ENCODE data around the gene PATZ1.
A peak's percentile ranks its signal among the peaks of the same experiment; 100 is the strongest.

The PATZ1 gene

GRCh38 chr22:31347251-31348008 is 1.3 kb upstream of the PATZ1 start:
- Mint-ChIP-seq H3K4me3 (peak overlapping the region; percentile 83), H3K9me3 (no peaks in the 10 kb centered on the region), H3K27ac (peak overlapping the region; percentile 86), H3K4me1 (peaks cover 30% of the 10 kb centered on the region), H3K27me3 (no peaks in the 10 kb centered on the region), H3K36me3 (ENCODE audit: low read depth) (peaks cover 25% of the 10 kb centered on the region)
- ATAC-seq: peak; percentile 31
- peak; percentile 74 for DNase-seq

DNA sequence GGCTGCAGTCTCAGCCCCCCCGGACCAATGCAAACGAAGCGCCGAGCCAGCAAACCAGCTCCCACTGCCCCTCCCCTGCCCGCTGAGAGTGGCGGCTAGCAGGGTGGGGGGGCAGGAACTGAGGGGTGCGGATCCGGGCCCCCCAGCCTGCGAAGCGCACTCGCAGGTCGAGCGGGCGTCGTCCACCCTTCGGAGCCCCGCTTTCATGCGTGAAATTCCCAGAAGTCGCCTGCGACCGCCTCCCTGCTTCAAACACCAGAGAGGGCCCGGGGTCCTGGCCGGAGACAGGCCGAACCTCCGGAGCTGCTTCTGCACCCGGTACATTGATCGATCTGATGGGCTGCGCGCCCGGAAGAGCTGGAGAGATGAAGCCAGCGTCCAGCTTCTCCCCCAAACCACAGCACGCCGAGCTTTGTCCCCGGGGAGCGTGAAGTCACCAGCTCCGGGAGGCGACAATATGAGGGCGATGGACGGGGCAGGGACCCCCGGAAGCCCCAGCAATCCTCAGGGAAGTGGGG is 646 bp upstream of the PATZ1 start:
- peak overlapping the region; percentile 83 for H3K4me3 Mint-ChIP-seq
- DNase-seq (peak; percentile 54), ATAC-seq (no peak)
- H3K27me3 Mint-ChIP-seq: no peaks in the 10 kb centered on the region
- H3K9me3 Mint-ChIP-seq: no peaks in the 10 kb centered on the region
- H3K36me3 Mint-ChIP-seq (ENCODE audit: low read depth): peaks cover 31% of the 10 kb centered on the region
- H3K4me1 Mint-ChIP-seq: peaks cover 36% of the 10 kb centered on the region
- peak overlapping the region; percentile 86 for H3K27ac Mint-ChIP-seq

DNA sequence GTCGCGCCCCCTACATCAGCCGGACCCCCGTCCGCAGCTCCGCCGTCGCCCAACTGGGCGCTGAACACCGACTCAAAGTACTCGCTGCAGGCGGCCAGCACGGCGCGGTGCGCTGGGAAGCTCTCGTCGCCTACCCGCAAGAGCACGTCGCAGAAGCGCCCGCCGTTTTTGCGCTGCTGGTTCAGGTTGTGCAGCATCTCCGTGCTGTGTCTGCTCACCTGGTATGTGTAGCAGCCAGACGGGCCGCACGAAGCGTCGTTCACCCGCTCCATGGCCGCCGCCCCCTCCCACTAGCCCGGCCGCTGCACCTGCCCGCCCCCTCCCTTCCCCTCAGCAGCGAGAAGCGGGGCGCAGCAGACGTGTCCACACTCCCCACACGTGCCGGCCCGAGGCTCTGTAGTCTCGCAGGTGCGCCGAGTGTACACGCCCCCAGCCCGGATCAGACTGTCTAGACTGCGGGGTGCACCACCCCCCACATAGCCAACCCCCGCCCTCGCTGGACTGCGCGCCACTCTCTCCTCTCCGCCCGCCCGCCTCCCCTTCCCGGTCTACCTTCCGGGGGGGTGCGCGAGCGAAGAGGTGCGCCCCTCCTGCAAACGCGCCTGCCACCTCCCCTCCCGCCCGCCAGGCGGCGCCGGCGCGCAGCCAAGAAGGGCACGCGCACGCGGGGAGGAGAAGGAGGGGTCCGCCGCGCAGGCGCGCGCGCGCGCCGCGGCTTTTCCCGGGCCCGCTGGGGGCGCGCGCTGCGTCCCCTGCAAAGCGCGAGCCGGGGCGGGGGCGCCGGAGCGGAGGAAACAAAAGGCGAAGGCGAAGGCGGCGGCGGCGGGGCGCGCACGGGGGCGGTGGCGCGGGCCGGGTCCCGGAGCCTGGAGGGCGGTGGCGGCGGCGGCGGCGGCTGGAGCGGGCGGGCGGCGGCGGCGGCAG is 553 bp downstream of the PATZ1 start:
- DNase-seq: peak; percentile 90
- no peaks in the 10 kb centered on the region for H3K9me3 Mint-ChIP-seq
- peak overlapping the region; percentile 93 for H3K27ac Mint-ChIP-seq

DNA sequence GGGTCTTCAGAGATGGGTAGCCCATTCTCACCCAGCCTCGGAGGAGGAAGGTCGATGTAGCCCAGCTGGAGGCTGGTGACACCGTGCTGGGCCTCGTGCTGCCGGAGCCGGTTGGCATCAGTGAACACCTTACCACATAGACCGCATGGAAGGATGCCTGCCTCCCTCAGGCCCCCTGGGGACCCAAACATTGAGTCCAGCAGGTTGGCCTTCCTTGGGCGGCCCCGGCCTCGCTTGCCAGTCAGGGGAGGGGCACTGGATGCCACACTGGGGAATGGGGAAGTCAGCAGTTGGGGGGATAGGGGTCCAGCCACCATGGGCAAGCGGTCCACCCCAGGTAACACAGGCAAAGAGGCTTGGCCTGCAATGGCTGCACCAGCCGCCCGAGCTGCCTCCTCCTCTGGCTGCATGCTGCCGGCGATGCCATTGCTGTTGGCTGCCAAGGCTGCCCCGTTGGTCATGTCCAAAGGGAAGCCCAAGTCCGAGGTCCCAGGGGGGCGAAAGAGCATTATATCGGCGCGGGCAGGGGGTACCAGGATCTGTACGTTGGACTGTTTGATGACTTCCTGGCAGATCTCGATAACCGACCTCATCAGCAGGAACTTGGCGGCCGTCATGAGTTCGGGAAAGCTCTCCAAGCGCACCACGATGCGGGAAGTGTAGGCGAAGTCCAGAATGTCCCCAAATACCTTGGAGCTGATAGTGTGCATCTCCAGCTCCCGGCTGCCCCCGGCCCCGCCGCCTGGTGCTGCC is 1.4 kb downstream of the PATZ1 start:
- H3K4me1 Mint-ChIP-seq: peaks cover 55% of the 10 kb centered on the region
- ATAC-seq: no peak
- H3K27ac Mint-ChIP-seq: peak overlapping the region; percentile 93
- DNase-seq: peak; percentile 46
- no peaks in the 10 kb centered on the region for H3K9me3 Mint-ChIP-seq
- peak overlapping the region; percentile 90 for H3K4me3 Mint-ChIP-seq
- H3K36me3 Mint-ChIP-seq (ENCODE audit: low read depth): peaks cover 42% of the 10 kb centered on the region
- no peaks in the 10 kb centered on the region for H3K27me3 Mint-ChIP-seq

More for the DNA sequence above, 553 bp downstream of the PATZ1 start:
- H3K4me1 Mint-ChIP-seq: peaks cover 48% of the 10 kb centered on the region
- H3K4me3 Mint-ChIP-seq: peak overlapping the region; percentile 90
- H3K27me3 Mint-ChIP-seq: no peaks in the 10 kb centered on the region
- ATAC-seq: peak; percentile 48
- peaks cover 36% of the 10 kb centered on the region for H3K36me3 Mint-ChIP-seq (ENCODE audit: low read depth)

DNA sequence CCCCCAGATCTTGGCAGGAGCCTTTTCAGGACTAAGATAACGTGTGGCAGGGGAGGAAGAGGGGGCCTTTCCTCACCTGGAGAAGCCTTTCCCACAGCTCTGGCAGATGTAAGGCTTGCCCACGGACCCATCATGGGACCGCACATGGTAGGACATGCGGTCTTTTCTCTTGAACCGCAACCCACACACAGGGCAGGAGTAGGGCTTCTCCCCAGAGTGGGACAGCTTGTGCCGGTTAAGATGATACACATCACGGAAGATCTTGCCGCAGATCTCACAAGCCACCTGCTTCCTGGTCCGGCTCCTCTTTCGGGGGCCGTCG is 1.9 kb downstream of the PATZ1 start:
- DNase-seq (no peak), ATAC-seq (no peak)
- Mint-ChIP-seq H3K4me1 (peaks cover 58% of the 10 kb centered on the region), H3K27me3 (no peaks in the 10 kb centered on the region), H3K27ac (peak overlapping the region; percentile 93), H3K36me3 (ENCODE audit: low read depth) (peaks cover 42% of the 10 kb centered on the region), H3K4me3 (peak overlapping the region; percentile 90), H3K9me3 (no peaks in the 10 kb centered on the region)

GRCh38 chr22:31343235-31344191 is 2.6 kb downstream of the PATZ1 start:
- Mint-ChIP-seq H3K4me1 (peaks cover 60% of the 10 kb centered on the region), H3K27ac (peak overlapping the region; percentile 93), H3K36me3 (ENCODE audit: low read depth) (peaks cover 46% of the 10 kb centered on the region), H3K9me3 (no peaks in the 10 kb centered on the region), H3K4me3 (peak overlapping the region; percentile 90), H3K27me3 (no peaks in the 10 kb centered on the region)
- ATAC-seq: no peak
- peak; percentile 59 for DNase-seq

- Mint-ChIP-seq H3K4me1 (peaks cover 66% of the 10 kb centered on the region), H3K4me3 (peak overlapping the region; percentile 90), H3K27me3 (no peaks in the 10 kb centered on the region), H3K27ac (peak overlapping the region; percentile 93), H3K9me3 (no peaks in the 10 kb centered on the region), H3K36me3 (ENCODE audit: low read depth) (peaks cover 48% of the 10 kb centered on the region)
- no peak for ATAC-seq
- DNase-seq: peak; percentile 28
Observed at GRCh38 chr22:31342389-31343140, 3.6 kb downstream of the PATZ1 start.

- peak overlapping the region; percentile 93 for H3K27ac Mint-ChIP-seq
- H3K27me3 Mint-ChIP-seq: no peaks in the 10 kb centered on the region
- DNase-seq: no peak
- ATAC-seq: no peak
- H3K9me3 Mint-ChIP-seq: no peaks in the 10 kb centered on the region
- H3K4me1 Mint-ChIP-seq: peaks cover 74% of the 10 kb centered on the region
- peaks cover 52% of the 10 kb centered on the region for H3K36me3 Mint-ChIP-seq (ENCODE audit: low read depth)
- H3K4me3 Mint-ChIP-seq: peak overlapping the region; percentile 90
Observed at GRCh38 chr22:31341386-31342088, 4.6 kb downstream of the PATZ1 start.

DNA sequence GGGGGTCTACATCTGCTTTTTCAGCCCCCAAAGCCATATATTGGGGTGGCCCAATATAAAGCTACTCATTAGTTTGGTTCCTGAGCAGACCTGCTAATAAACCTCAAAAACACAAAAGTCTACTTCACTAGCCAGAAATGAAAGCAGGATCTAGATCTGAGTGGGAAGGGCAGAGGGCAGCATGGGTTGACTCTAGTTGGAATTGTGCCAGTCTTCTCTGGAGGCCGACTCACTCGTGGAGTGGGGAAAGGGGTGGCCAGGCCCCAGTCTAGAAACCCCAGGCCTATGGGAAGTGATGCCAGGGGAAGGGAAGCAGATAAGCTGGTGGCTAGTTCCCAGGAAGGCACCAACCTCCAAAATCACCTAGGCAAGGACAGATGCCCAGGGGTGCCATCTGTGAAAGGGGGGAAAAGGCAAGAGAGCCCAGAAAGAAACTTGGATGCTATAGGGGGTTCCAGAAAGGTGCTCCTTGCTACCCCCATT is 5.3 kb downstream of the PATZ1 start:
- H3K36me3 Mint-ChIP-seq (ENCODE audit: low read depth): peaks cover 56% of the 10 kb centered on the region
- peak overlapping the region; percentile 66 for H3K27ac Mint-ChIP-seq
- H3K4me1 Mint-ChIP-seq: peaks cover 74% of the 10 kb centered on the region
- H3K9me3 Mint-ChIP-seq: no peaks in the 10 kb centered on the region
- DNase-seq (no peak), ATAC-seq (no peak)
- peak overlapping the region; percentile 41 for H3K4me3 Mint-ChIP-seq
- no peaks in the 10 kb centered on the region for H3K27me3 Mint-ChIP-seq

GRCh38 chr22:31340360-31340759 is 5.8 kb downstream of the PATZ1 start:
- no peak for DNase-seq

DNA sequence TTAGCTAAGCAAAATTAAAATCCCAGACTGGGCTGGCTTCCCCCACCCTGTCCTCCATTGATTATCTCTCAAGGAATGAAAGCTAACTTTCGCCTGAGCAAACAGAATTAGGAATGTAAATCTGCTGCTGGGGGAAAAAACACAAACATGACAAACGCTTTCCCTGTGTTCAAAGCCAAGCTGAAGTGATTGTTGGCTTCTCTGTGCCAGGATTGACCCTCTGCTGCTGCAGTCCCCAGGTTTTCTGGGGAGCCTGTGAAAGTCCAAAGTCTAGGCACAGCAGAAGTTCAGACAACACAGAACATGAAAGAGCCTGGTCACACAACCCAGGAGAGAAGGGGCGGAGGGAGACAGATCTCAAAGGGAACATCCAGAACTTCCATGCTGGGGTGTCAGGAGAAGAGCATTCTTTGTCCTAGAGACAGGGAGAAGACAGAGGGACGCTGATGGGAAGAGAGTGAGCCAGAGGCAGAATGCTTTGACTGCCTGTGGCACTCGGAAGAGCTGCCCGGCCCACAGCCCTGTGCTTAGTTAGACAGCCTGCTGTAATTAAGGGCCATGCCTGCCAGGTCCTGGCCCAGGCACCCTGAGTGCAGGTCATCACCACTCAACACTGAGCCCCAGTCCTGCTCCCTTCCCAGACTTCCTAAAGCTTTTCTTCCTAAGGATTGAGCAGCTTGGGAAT is 6.9 kb downstream of the PATZ1 start:
- DNase-seq (no peak), ATAC-seq (no peak)
- peaks cover 69% of the 10 kb centered on the region for H3K4me1 Mint-ChIP-seq
- peaks cover 63% of the 10 kb centered on the region for H3K36me3 Mint-ChIP-seq (ENCODE audit: low read depth)
- peak overlapping the region; percentile 10 for H3K4me3 Mint-ChIP-seq
- peak overlapping the region; percentile 14 for H3K27ac Mint-ChIP-seq
- H3K27me3 Mint-ChIP-seq: no peaks in the 10 kb centered on the region
- no peaks in the 10 kb centered on the region for H3K9me3 Mint-ChIP-seq

More at GRCh38 chr22:31340360-31340759, 5.8 kb downstream of the PATZ1 start:
- Mint-ChIP-seq H3K4me1 (peaks cover 74% of the 10 kb centered on the region), H3K27ac (peak overlapping the region; percentile 66), H3K9me3 (no peaks in the 10 kb centered on the region), H3K27me3 (no peaks in the 10 kb centered on the region), H3K4me3 (no peak overlapping the region), H3K36me3 (ENCODE audit: low read depth) (peaks cover 61% of the 10 kb centered on the region)
- ATAC-seq: no peak

- peak overlapping the region; percentile 72 for H3K27ac Mint-ChIP-seq
- peaks cover 58% of the 10 kb centered on the region for H3K36me3 Mint-ChIP-seq (ENCODE audit: low read depth)
- H3K4me3 Mint-ChIP-seq: no peak overlapping the region
- no peaks in the 10 kb centered on the region for H3K9me3 Mint-ChIP-seq
- ATAC-seq (peak; percentile 95), DNase-seq (peak; percentile 64)
- peaks cover 56% of the 10 kb centered on the region for H3K4me1 Mint-ChIP-seq
- no peaks in the 10 kb centered on the region for H3K27me3 Mint-ChIP-seq
Observed at GRCh38 chr22:31337178-31337577, 9.0 kb downstream of the PATZ1 start.

All from activated naive CD8-positive, alpha-beta T cell treated with anti-CD3 and anti-CD28 coated beads, Interleukin-2, amount 50 U/mL, for 24 hours (primary cell).